Smooth muscle cell (in vitro differentiated cells): ENCODE results near the gene ARL16. TPM values are rescaled to one million over a fixed set of nuclear protein-coding genes. Genes with fewer than 3 reads are reported as not detected.

ENCODE experiments used
- DNase-seq: peaks from one replicate; lab custom pipeline; 2025; ENCODE audit not compliant: unreplicated experiment; lab: John Stamatoyannopoulos, UW
- H2AFZ ChIP-seq: fragments of 200-600 bp; sonication (generic); 2 replicates; pipeline ENCODE4 v1.6.0; 2016; ENCODE audit warnings: antibody characterized with exemption, low read depth, mild to moderate bottlenecking
- H3F3A ChIP-seq: fragments of 200-600 bp; sonication (generic); 2 replicates; pipeline ENCODE4 v1.6.0; 2017; ENCODE audit warnings: antibody characterized with exemption, low read depth
- H3K27ac ChIP-seq: fragments of 200-600 bp; sonication (generic); 2 replicates; pipeline ENCODE4 v1.5.1; 2016; ENCODE audit warnings: low read depth, mild to moderate bottlenecking
- H3K27me3 ChIP-seq: fragments of 200-600 bp; sonication (generic); 2 replicates; pipeline ENCODE4 v1.6.1; 2016; ENCODE audit warnings: low read depth, mild to moderate bottlenecking
- H3K36me3 ChIP-seq: fragments of 200-600 bp; sonication (generic); 2 replicates; pipeline ENCODE4 v1.5.1; 2016; ENCODE audit warnings: low read depth
- H3K4me1 ChIP-seq: fragments of 200-600 bp; sonication (generic); 2 replicates; pipeline ENCODE4 v1.5.1; 2016; ENCODE audit warnings: low read depth
- H3K4me2 ChIP-seq: fragments of 200-600 bp; sonication (generic); 2 replicates; pipeline ENCODE4 v1.6.0; 2016; ENCODE audit warnings: mild to moderate bottlenecking
- H3K4me3 ChIP-seq: fragments of 200-600 bp; sonication (generic); 2 replicates; pipeline ENCODE4 v1.5.1; 2016; ENCODE audit warnings: mild to moderate bottlenecking
- H3K79me2 ChIP-seq: fragments of 200-600 bp; sonication (generic); 2 replicates; pipeline ENCODE4 v1.6.0; 2016; ENCODE audit warnings: low read depth, mild to moderate bottlenecking
- H3K9ac ChIP-seq: fragments of 200-600 bp; sonication (generic); 2 replicates; pipeline ENCODE4 v1.6.0; 2016; ENCODE audit warnings: low read depth
- H3K9me3 ChIP-seq: fragments of 200-600 bp; sonication (generic); replicated peaks from 2 replicates; pipeline ENCODE4 v1.5.1; 2016; ENCODE audit warnings: low read depth
- H4K20me1 ChIP-seq: fragments of 200-600 bp; sonication (generic); 2 replicates; pipeline ENCODE4 v1.6.0; 2016; ENCODE audit warnings: low read depth
- WGBS: methylation state at CpG from one replicate; pipeline ENCODE4 v1.1.7; 2016; ENCODE audit warnings: low lambda C conversion rate; 5-methylcytosine and 5-hydroxymethylcytosine counted together
- polyA plus RNA-seq: library from polyadenylated mRNA; unstranded; fragments of >200 nt; fragmentation: Nextera tagmentation; extraction: Ambion mirVana; gene quantifications from 2 replicates; pipeline ENCODE4 v1.2.1, GENCODE V29; 2016
- total RNA-seq: library from RNA; depleted of rRNA; stranded (reverse); fragments of >200 nt; gene quantifications from 2 replicates; pipeline ENCODE4 v1.2.3, GENCODE V29; 2014
- TF ChIP-seq, protein P1 (sequence below): fragments of 200-600 bp; sonication (generic); IDR thresholded peaks from 2 replicates; pipeline ENCODE4 v1.5.1; 2017; ENCODE audit warnings: borderline replicate concordance, mild to moderate bottlenecking, antibody characterized with exemption; ENCODE audit not compliant: insufficient read depth, poor library complexity, severe bottlenecking

The ARL16 gene
- total and polyA plus RNA-seq, 2 experiments from 2014 or later = 22.3 to 62.1 TPM

DNA sequence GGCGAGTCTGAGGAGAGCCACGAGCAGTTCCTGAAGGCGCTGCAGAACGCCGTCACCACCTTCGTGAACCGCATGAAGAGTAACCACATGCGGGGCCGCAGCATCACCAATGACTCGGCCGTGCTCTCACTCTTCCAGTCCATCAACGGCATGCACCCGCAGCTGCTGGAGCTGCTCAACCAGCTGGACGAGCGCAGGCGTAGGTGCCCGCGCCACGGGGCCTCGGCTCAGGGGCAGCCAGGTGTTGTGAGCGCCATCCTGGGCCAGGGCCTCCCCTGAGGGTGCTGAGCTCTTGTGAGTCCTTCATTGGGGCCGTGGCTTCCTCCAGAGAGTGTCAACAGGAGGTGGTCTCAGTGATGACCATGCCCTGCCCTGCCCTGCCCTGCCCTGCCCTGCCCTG, 12.2 kb upstream of the ARL16 start:
- TF ChIP-seq, protein P1, sequence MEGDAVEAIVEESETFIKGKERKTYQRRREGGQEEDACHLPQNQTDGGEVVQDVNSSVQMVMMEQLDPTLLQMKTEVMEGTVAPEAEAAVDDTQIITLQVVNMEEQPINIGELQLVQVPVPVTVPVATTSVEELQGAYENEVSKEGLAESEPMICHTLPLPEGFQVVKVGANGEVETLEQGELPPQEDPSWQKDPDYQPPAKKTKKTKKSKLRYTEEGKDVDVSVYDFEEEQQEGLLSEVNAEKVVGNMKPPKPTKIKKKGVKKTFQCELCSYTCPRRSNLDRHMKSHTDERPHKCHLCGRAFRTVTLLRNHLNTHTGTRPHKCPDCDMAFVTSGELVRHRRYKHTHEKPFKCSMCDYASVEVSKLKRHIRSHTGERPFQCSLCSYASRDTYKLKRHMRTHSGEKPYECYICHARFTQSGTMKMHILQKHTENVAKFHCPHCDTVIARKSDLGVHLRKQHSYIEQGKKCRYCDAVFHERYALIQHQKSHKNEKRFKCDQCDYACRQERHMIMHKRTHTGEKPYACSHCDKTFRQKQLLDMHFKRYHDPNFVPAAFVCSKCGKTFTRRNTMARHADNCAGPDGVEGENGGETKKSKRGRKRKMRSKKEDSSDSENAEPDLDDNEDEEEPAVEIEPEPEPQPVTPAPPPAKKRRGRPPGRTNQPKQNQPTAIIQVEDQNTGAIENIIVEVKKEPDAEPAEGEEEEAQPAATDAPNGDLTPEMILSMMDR = no peak
- 89% methylated on average over 22 of the region's 22 CpGs for WGBS
- Histone ChIP-seq H3K36me3 (no peaks in the 10 kb centered on the region), H3K27ac (no peak overlapping the region), H3K4me1 (no peaks in the 10 kb centered on the region), H3K4me3 (no peak overlapping the region), H2AFZ (no peak overlapping the region), H3K9me3 (no peaks in the 10 kb centered on the region), H3K4me2 (no peak overlapping the region), H3F3A (peaks cover 3% of the 10 kb centered on the region), H3K27me3 (no peaks in the 10 kb centered on the region), H3K79me2 (peaks cover 34% of the 10 kb centered on the region), H4K20me1 (peaks cover 55% of the 10 kb centered on the region), H3K9ac (no peak overlapping the region)
- DNase-seq = no peak

- H3K36me3 ChIP-seq = no peaks in the 10 kb centered on the region
Measured at GRCh38 chr17:81695211-81695610, 11.6 kb upstream of the ARL16 start.

DNA sequence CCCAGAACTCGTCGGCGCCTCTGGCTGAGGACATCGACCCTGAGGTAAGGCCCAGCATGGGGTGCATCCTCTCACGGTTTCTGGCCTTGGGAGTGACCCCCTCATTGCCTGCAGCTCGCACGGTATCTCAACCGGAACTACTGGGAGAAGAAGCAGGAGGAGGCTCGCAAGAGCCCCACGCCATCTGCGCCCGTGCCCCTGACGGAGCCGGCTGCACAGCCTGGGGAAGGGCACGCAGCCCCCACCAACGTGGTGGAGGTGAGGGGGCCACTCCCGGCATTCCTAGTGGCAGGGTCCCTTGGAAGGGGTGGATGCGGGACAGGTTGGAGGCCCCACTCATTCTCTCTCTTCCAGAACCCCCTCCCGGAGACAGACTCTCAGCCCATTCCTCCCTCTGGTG, 11.2 kb upstream of the ARL16 start:
- H3K79me2 ChIP-seq = peaks cover 25% of the 10 kb centered on the region
- H3K4me2 ChIP-seq = no peak overlapping the region
- H4K20me1 ChIP-seq = peaks cover 62% of the 10 kb centered on the region
- TF ChIP-seq, protein P1 = no peak
- H3K27ac ChIP-seq = no peak overlapping the region
- no peaks in the 10 kb centered on the region for H3K9me3 ChIP-seq
- no peaks in the 10 kb centered on the region for H3K36me3 ChIP-seq
- H3F3A ChIP-seq = peaks cover 3% of the 10 kb centered on the region
- no peak overlapping the region for H3K4me3 ChIP-seq
- DNase-seq = no peak
- H3K9ac ChIP-seq = no peak overlapping the region
- H3K27me3 ChIP-seq = no peaks in the 10 kb centered on the region
- WGBS = over 99% methylated on average over 17 of the region's 19 CpGs
- H2AFZ ChIP-seq = no peak overlapping the region
- no peaks in the 10 kb centered on the region for H3K4me1 ChIP-seq

More at GRCh38 chr17:81695211-81695610, 11.6 kb upstream of the ARL16 start:
- Histone ChIP-seq H3K79me2 (peaks cover 28% of the 10 kb centered on the region), H2AFZ (no peak overlapping the region), H3K9ac (no peak overlapping the region), H4K20me1 (peaks cover 58% of the 10 kb centered on the region), H3K4me1 (no peaks in the 10 kb centered on the region), H3K27me3 (no peaks in the 10 kb centered on the region), H3K4me2 (no peak overlapping the region), H3K9me3 (no peaks in the 10 kb centered on the region), H3K27ac (no peak overlapping the region), H3K4me3 (no peak overlapping the region), H3F3A (peaks cover 3% of the 10 kb centered on the region)
- TF ChIP-seq, protein P1 = no peak
- DNase-seq = no peak
- WGBS = 96% methylated on average over 6 of the region's 6 CpGs

- Histone ChIP-seq H3K27me3 (no peaks in the 10 kb centered on the region), H3K9me3 (no peaks in the 10 kb centered on the region), H3K27ac (no peak overlapping the region), H3F3A (peaks cover 3% of the 10 kb centered on the region), H3K79me2 (peaks cover 22% of the 10 kb centered on the region), H3K4me1 (no peaks in the 10 kb centered on the region), H3K9ac (no peak overlapping the region), H3K4me3 (no peak overlapping the region), H3K36me3 (no peaks in the 10 kb centered on the region), H3K4me2 (no peak overlapping the region), H4K20me1 (peaks cover 68% of the 10 kb centered on the region), H2AFZ (no peak overlapping the region)
- no peak for DNase-seq
- WGBS = 93% methylated on average over 18 of the region's 35 CpGs
- TF ChIP-seq, protein P1 = no peak
Measured at GRCh38 chr17:81693509-81694210, 10.1 kb upstream of the ARL16 start.
